GM18505 (cell line): ENCODE results near the gene SLC52A1.
"Not testable (repeated sequence)": the region's sequence is repeated elsewhere in the genome, so short reads cannot be mapped to it uniquely, and the experiment has no call there.

Experiments
- ATAC-seq: cut with Tn5 transposase; IDR thresholded peaks from one replicate; pipeline ENCODE4 v1.9.1; 2021; ENCODE audit not compliant: unreplicated experiment
- POLR2A ChIP-seq: IDR thresholded peaks from 4 replicates; pipeline ENCODE4 v1.6.1; 2011; ENCODE audit warnings: borderline replicate concordance; ENCODE audit not compliant: insufficient read depth, insufficient read length; ENCODE audit errors: extremely low read depth

Gene SLC52A1

DNA sequence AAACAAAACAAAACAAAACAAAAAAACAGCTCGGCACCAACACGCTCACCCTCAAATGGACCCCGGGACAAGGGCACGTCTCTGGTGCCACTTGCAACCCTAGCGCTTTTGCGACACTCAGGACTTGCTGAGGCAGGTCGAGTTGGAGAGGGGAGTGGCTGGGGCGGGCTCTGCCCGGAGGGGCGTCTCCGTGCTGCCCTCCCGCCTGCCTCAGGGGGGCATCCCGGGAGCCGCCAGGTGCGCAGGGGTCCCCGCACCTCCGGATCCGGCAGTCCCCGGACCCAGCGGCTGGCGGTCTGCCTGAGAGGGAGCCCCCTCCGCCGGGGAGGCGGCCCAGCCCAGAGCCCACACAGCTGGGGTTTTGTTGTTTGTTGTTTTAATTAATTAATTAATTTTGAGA is at the start of gene SLC52A1:
TSS of gene SLC52A1 (minus strand) at position 112 of the 400 bp plus-strand sequence. CDS start 820 bp downstream, outside the sequence.
- no peak for TF ChIP-seq POLR2A

DNA sequence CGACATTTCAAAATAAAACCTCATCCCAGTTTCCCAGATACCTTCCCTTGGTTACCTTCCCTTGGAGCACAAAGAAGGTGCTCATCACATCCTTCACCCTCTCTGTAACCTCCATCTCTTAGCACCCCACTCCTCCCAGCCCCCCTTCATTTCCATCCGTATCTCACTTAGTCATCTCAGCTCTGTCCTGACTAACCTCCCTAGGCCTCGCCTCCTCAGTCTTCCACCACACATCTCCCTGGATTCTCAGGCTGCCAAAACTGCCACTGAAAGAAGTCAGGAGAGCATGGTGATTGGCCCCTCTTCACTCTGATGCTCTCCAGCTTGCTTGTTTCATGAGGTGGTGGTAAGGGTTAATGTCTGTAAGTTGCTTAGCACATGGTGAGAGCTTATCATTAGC is 45.4 kb upstream of the SLC52A1 start:
- no peak for TF ChIP-seq POLR2A
- no peak for ATAC-seq

More for the DNA sequence above, at the start of gene SLC52A1:
- ATAC-seq, result no peak

DNA sequence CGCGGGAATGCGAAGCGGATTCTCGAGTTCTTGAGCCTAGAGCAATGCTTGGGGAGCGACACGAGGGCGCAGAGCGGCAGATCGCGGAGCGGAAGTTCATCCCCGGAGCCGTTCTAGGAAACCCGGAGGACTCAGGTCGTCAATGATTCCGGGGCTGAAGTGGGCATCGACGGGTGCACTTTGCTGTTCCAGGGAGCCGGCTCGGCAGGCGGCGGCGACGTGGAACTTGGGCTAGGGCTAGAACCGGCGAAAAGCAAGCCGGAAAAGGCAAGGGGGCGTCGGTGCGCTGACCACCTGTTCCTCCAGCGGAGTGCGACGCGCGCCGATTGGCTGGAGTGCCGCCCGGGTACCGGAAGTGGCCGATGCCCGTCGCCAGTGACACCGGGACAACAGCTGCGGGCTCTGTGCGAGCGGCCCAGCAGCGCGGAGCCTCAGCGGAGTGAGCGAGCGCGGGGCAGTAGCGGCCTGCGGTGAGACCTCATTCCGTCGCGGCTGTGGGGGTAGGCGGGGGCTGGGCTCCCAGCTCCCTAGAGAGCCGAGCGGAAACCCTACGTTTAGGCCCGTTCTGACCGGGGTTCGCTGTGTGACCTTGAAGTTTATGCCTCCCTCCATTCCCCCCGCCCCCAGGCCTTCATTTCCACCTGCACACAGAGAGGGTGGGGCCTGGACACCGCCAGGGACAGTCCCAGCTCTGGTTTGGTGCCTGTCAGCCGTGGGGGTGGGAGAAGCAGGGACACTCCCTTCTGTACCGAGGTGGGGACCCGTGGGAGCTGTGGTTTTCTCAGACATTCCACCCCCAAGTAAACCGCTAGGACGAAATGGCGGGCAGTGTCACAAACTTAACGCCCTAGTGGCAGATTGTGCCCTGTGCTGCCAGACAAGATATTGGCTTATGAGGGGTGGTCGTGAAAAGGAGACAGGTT is 43.1 kb upstream of the SLC52A1 start, which contains the start of gene ZFP3:
TSS of gene ZFP3 (plus strand) at position 362 of the 923 bp plus-strand sequence. CDS start 13,038 bp downstream, outside the sequence.
- ATAC-seq, result peak; percentile 77
- peak; percentile 78 for TF ChIP-seq POLR2A

DNA sequence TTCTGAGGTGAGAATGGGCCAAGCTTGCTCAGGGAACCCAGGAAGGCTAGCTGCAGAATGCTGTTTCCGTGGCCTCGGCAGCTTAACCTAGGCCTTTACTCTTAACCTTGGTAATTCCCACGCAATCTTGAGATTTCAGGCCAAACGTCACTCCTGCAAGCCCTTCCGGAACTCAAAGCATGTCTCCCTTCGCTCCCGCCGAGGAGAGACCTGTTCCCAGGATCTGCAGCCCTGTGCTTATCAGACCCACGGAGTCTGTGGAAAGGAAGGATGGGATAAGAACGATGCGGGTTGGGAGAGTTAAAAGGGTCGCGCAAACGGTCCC is 42.5 kb upstream of the SLC52A1 start:
- no peak for ATAC-seq
- TF ChIP-seq POLR2A, result no peak

DNA sequence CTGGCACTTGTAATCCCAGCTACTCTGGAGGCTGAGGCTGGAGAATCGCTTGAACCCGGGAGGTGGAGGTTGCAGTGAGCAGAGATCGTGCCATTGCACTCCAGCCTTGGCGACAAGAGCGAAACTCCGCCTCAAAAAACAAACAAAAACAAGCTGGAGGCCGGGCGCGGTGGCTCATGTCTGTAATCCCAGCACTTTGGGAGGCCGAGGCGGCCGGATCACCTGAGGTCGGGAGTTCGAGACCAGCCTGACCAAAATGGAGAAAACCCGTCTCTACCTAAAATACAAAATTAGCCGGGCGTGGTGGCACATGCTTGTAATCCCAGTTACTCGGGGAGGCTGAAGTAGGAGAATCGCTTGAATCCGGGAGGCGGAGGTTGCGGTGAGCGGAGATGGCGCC is 42.0 kb upstream of the SLC52A1 start:
- ATAC-seq, result not testable (repeated sequence)

DNA sequence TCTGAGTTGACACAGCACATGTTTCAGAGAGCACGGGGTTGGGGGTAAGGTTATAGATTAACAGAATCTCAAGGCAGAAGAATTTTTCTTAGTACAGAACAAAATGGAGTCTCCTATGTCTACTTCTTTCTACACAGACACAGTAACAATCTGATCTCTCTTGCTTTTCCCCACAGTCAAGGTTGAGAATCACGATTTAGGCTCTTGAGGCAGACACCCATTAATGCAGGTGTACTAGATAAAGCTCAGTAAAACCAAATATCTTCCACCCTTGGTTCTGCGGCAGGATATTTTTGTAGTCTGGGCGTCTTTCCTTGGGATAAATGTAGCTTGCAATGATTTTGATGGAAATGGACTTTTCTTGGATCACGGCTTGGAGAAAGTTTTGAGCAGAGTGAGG is 40.2 kb upstream of the SLC52A1 start:
- ATAC-seq, result not testable (repeated sequence)

DNA sequence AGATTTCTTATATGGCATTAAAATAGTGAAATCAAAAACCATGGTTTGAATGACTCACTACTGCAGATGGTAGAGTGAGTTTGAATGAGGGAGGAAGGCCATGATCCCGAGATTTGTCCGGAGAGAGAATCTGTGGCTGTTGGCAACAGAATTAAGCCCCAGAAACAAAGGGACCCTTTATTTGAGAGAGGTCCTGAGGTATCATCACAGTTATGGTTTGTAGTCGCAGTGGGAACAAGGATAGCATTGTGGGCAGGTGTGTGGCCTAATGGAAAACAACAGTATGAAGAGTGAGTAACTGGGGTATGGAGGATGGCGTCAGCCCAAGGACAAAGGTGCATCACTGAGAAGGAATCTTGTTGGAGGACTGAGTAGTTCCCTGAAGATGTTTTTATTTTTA is 34.5 kb upstream of the SLC52A1 start:
- no peak for TF ChIP-seq POLR2A
- ATAC-seq, result no peak

DNA sequence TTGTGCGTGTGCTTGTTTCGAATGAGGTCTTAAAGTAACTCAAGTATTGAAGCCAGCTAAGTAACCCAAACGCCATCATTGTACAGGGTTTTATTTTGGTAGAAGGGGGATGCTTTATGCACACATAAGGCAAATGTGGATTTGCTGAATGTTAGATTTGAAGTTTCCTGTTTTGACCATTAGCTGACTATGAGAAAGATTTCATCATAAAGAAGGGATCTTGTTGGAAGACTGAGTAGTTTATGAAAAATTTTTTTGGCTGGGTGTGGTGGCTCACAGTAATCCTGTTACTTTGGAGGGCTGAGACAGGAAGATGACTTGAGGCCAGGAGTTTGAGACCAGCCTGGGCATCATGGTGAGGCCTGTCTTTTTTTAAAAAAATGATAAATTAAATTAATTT is 33.0 kb upstream of the SLC52A1 start:
- TF ChIP-seq POLR2A, result no peak
- no peak for ATAC-seq

DNA sequence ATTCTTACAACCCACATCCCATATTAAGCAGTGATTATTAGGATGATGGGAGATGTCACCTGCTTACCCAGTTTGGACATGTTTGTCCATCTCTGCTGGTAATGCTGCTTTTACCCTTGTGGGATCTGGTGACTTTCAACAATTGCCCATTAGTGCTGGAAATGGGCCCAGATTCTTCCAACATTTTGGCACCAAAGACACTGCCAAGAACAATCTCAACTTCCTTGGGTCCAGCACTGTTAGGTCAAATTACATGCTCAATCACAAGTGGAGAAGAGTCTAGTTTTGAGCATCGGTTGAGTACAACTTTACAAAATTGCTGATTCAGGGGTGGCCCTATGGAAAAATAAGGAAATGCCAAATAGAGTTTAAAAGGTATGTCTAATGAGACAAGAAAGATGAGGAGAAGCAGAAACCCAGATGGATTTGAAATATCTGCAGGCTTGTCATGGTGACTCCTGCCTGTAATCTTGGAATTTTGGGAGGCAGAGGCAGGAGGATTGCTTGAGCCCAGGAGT is 30.1 kb upstream of the SLC52A1 start:
- no peak for TF ChIP-seq POLR2A
- ATAC-seq, result no peak

DNA sequence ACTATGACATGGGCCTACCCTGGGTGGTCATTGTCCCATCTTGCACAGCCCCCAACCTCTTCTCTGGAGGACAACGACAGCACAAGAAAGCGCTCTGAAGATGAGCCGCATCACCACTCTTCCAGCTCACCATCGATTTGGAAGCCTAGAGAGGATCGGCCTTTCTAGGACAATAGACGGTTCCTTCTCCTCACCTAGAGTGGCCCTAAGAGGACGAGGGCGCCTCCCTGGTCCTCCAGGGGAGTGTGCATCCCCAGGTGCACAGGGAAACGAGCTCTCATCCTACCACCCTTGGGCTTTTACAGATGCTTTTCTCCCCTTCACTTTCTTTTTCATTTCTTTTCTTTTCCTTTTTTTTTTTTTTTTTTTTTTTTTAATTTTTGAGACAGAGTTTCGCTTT is 20.3 kb upstream of the SLC52A1 start:
- no peak for TF ChIP-seq POLR2A
- no peak for ATAC-seq

DNA sequence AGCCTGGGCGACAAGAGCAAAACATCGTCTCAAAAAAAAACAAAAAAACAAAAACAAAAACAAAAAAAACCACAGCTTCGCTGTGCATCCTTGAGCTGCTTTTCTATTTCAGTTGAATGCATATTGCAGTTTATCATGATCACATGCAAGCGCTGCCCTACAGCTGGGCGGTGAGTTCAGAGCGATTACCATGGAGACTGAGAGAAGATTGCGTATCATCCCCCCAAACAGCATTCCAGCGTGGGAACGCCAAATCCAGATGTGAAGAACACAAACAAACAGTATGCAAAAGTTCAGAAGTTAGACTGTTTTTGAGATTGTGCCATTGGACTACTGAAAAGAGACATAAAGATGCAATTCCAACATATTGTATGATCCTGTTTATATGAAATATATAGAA is 15.1 kb upstream of the SLC52A1 start:
- TF ChIP-seq POLR2A, result no peak
- ATAC-seq, result no peak

DNA sequence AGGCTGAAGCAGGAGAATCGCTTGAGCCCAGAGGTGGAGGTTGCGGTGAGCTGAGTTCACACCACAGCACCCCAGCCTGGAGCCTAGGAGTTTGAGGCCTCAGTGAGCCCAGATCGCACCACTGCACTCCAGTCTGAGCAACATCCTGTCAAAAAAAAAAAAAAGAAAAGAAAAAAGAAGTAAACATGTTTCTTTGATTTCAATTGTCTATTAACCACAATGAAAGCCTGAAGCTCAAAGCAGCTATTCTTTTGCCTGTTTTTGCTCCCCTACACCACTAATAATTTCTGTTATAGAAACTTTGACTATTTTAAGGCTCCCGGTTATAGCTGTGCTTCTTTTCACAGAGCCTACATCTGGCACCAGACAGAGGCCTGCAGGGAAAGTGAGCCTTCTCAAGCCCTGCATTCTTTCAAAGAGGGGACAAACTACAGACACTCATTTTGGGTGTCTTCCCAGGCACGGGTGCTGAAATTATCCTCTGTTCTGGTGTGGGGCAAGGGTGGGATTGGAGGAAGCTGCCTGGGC is 14.2 kb upstream of the SLC52A1 start:
- ATAC-seq, result no peak

DNA sequence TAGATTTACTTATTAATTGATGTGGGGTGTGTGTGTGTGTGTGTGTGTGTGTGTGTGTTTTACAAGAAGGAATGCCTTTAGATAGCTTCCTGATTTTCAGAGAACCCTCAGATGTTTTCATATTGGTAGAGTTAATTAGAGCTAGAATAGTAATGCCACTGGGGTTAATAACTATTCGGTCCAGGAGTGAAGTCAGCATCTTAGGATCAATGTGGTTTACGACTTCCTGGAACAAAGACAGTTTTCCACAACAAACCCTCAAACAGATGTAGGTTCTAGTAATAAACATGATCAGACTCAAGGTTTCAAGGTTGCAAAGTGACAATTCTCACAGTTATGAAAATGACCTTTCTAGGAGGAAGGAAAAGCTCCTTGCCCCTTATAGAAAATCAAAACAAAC is 12.2 kb upstream of the SLC52A1 start:
- TF ChIP-seq POLR2A, result no peak
- no peak for ATAC-seq

More for the DNA sequence above, 14.2 kb upstream of the SLC52A1 start:
- no peak for TF ChIP-seq POLR2A

DNA sequence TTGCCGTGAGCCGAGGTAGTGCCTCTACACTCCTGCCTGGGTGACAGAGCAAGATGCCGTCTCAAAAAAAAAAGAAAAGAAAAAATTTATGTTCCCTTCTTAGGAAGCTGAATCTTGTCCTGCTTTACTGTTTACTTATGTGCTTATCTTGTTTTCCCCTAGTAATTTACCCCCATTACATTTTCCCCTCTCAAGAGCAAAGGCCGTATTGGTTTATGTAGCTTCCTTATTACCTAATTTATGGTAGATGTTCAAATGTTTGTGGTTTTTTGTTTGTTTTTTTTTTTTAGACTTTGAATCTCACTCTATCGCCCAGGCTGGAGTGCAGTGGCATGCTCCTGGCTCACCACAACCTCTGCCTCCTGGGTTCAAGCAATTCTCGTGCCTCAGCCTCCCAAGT is 10.3 kb upstream of the SLC52A1 start:
- no peak for ATAC-seq
- no peak for TF ChIP-seq POLR2A
